SK-N-SH treated with all-trans-retinoic acid at 6 μM for 48 hours (cell line): Measurements from ENCODE around the gene ST3GAL5.

Experiments used
- TOX ChIP-seq: fragments of 250-450 bp; sonication (Bioruptor Pico); IDR thresholded peaks from 2 replicates; pipeline ENCODE4 v1.8.0; 2021; ENCODE audit warnings: mild to moderate bottlenecking, moderate library complexity, borderline replicate concordance
- ZNF8 ChIP-seq: fragments of 450-650 bp; formaldehyde crosslinking; IDR thresholded peaks from 2 replicates; pipeline ENCODE4 v1.5.0; 2020; ENCODE audit warnings: mild to moderate bottlenecking, moderate library complexity

DNA sequence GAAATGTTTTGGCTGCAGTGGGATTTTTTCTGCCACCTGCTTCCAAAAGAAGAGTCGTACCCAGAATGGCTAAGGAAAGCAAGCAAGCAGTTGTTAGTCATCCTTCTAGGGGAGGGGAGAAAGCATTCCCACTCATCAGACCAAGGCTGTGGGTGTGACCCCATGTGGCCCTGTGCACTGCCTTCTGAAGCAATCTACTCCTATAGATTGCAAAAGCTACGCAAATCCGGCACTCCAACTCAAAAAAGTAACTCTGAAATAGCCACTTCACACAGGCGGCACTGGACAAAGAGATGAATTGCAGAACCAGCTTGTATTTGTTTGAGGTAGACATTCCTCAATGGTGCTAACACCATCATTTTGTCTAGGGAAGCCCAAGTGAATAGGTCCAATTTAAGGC, 44.3 kb downstream of the ST3GAL5 start:
- TF ChIP-seq TOX (no peak), ZNF8 (CRISPR knock-in tag) (no peak)
